Measurements from ENCODE around the gene FBXO36. TPM values are rescaled to one million over a fixed set of nuclear protein-coding genes. Genes with fewer than 3 reads are reported as not detected.

FBXO36 gene
- total and polyA plus RNA-seq, 7 donors, result 0.90 to 3.5 (median 2.9) TPM

Small RNA genes lying within 50 kb of the gene (small RNA-seq; reads per million reads assigned to genes)
- 0 reads per million in 3 donors for gene RNU6-1027P
- gene RNU6-613P, result 0 reads per million in 3 donors
- 0 reads per million in 3 donors for gene RNU6-964P
- gene RNY4P19, result 0 reads per million in 3 donors

Other genes with a start within 250 kb of the FBXO36 start
- gene DNER, start 207.9 kb upstream of the FBXO36 start, total RNA-seq, result 10 to 100 TPM in 2 of 4 donors, 1 to 10 TPM in 2; 9.8 to 17.7 (median 13.6) TPM
- gene DNER, start 207.9 kb upstream of the FBXO36 start, polyA plus RNA-seq, result 1 to 10 TPM in 2 of 3 donors, not detected in 1; 2.7 to 3.0 TPM
- 100 to 1,000 TPM; 144 to 168 (median 159) TPM for gene TRIP12, start 494 bp upstream of the FBXO36 start, total RNA-seq
- gene TRIP12, start 494 bp upstream of the FBXO36 start, polyA plus RNA-seq, result 10 to 100 TPM; 20.4 to 49.5 (median 23.8) TPM
- gene SLC16A14, start 146.4 kb downstream of the FBXO36 start, total RNA-seq, result 1 to 10 TPM in 2 of 4 donors, under 1 TPM in 2; 0.68 to 1.9 (median 0.93) TPM
- 1 to 10 TPM in 1 of 3 donors, under 1 TPM in 2; 0.23 to 4.8 (median 0.60) TPM for gene SLC16A14, start 146.4 kb downstream of the FBXO36 start, polyA plus RNA-seq

Data from sigmoid colon (tissue), 7 donors.